Suprapubic skin (tissue), 4 donors: ENCODE measurements around the gene TNPO1. TPM values are rescaled to one million over a fixed set of nuclear protein-coding genes. Genes with fewer than 3 reads are reported as not detected.

Experiments
- DNase-seq, 2 donors: peaks; one replicate each; pipeline ENCODE4 v3.0.0-alpha.2; 2019; ENCODE audit warnings: low spot score in 2 of 2
- H3K27ac ChIP-seq: fragments of 200-600 bp; sonication (generic); one replicate; pipeline ENCODE4 v1.5.1; 2019
- H3K27me3 ChIP-seq: fragments of 200-600 bp; sonication (generic); one replicate; pipeline ENCODE4 v1.5.1; 2019
- H3K36me3 ChIP-seq: fragments of 200-600 bp; sonication (generic); one replicate; pipeline ENCODE4 v1.5.1; 2019
- H3K4me1 ChIP-seq: fragments of 200-600 bp; sonication (generic); one replicate; pipeline ENCODE4 v1.5.1; 2019
- H3K4me3 ChIP-seq: fragments of 200-600 bp; sonication (generic); one replicate; pipeline ENCODE4 v1.5.1; 2019; ENCODE audit warnings: mild to moderate bottlenecking
- H3K9me3 ChIP-seq: fragments of 200-600 bp; sonication (generic); one replicate; pipeline ENCODE4 v1.5.1; 2019
- CTCF ChIP-seq, 2 donors: fragments of 200-600 bp in 1 of 2; fragments of 450-650 bp in 1 of 2; sonication (generic) in 1 of 2; IDR thresholded peaks; one replicate each; pipeline ENCODE4 v1.5.1; 2016 to 2019; ENCODE audit warnings: antibody characterized with exemption in 2 of 2, mild to moderate bottlenecking in 1 of 2, moderate library complexity in 1 of 2
- EP300 ChIP-seq: sonication (generic); formaldehyde crosslinking; IDR thresholded peaks from one replicate; pipeline ENCODE4 v1.6.1; 2017; ENCODE audit warnings: antibody characterized with exemption
- POLR2A ChIP-seq, 2 donors: fragments of 450-650 bp; IDR thresholded peaks; one replicate each; pipeline ENCODE4 v1.6.1; 2017; ENCODE audit warnings: antibody characterized with exemption in 2 of 2, mild to moderate bottlenecking in 2 of 2, moderate library complexity in 2 of 2
- POLR2AphosphoS5 ChIP-seq, 3 donors: sonication (generic); formaldehyde crosslinking; IDR thresholded peaks; one replicate each; pipeline ENCODE4 v1.6.1; 2017; ENCODE audit warnings: antibody characterized with exemption in 3 of 3
- WGBS: methylation state at CpG from one replicate; pipeline ENCODE4 v1.1.5; 2018; 5-methylcytosine and 5-hydroxymethylcytosine counted together
- total RNA-seq, 4 donors: library from RNA; depleted of rRNA; stranded (reverse); fragments of >200 nt; gene quantifications; one replicate each; pipeline ENCODE4 v1.1.0, GENCODE V29; 2016

The TNPO1 gene
- total RNA-seq, 4 donors from 2014 or later, result 40.7 to 81.0 (median 51.2) TPM

DNA sequence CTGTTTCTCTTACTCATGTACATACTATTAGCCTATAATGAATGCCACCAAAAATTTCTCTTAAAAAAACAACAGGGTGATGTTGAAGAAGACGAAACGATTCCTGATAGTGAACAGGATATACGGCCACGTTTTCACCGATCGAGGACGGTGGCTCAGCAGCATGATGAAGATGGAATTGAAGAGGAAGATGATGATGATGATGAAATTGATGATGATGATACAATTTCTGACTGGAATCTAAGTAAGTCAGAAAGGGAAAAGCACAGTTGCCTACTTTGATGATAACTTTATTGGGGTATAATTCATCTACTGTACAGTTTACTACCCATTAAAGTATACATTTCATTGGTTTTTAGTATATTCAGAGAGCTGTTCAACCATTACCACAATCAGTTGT lies 66.5 kb downstream of the TNPO1 start:
- no peak for DNase-seq
- Histone ChIP-seq H3K4me3 (no peak overlapping the region), H3K9me3 (no peaks in the 10 kb centered on the region), H3K27ac (no peak overlapping the region), H3K36me3 (peaks cover 75% of the 10 kb centered on the region), H3K27me3 (no peaks in the 10 kb centered on the region), H3K4me1 (no peaks in the 10 kb centered on the region)
- 94% methylated on average over 7 of the region's 7 CpGs for WGBS
- TF ChIP-seq POLR2A (IDR thresholded peaks at IDR 0.05) (no peak), POLR2AphosphoS5 (IDR thresholded peaks at IDR 0.05) (no peak), EP300 (no peak), CTCF (IDR thresholded peaks at IDR 0.05) (no peak)

DNA sequence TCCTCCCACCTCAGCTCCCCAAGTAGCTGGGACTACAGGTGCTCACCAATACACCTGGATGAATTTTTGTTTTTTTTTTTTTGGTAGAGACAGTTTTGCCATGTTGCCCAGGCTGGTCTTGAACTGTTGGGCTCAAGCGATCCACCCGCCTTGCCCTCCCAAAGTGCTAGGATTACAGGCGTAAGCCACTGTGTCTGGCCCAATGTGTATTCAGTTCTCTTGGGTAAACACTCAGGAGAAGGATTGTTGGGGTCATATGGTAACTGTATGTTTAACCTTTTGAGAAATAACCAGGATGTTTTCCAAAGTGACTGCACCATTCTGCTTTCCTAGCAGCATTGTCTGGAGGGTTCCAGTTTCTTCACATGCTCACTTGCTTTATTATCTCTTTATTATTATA lies 67.4 kb downstream of the TNPO1 start:
- peaks cover 77% of the 10 kb centered on the region for H3K36me3 ChIP-seq
- no peak overlapping the region for H3K27ac ChIP-seq
- TF ChIP-seq CTCF (IDR thresholded peaks at IDR 0.05) (no peak), EP300 (no peak), POLR2A (IDR thresholded peaks at IDR 0.05) (no peak), POLR2AphosphoS5 (IDR thresholded peaks at IDR 0.05) (no peak)
- no peak overlapping the region for H3K4me3 ChIP-seq
- H3K9me3 ChIP-seq, result no peaks in the 10 kb centered on the region
- WGBS, result 100% methylated on average over 3 of the region's 3 CpGs
- no peaks in the 10 kb centered on the region for H3K27me3 ChIP-seq
- no peak for DNase-seq
- H3K4me1 ChIP-seq, result no peaks in the 10 kb centered on the region

DNA sequence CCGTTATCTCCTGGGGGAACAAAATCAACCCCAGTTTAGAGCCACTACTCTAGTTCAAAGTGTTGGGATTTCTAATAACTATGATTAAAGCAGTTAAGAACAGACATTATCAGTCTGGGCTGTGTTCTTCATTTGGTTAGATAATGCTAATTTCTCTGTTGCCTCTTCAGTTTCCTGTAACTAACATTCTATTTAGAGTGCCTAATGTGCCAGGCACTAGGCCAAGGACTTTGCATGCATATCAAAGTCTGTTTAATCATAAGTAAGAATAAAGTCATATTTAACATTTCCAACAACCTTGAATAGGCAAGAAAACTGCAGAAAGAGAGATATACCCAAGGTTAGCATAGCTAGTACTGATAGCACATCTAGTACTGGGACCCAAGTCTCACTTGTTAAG lies 68.4 kb downstream of the TNPO1 start:
- H3K27ac ChIP-seq, result no peak overlapping the region
- peaks cover 86% of the 10 kb centered on the region for H3K36me3 ChIP-seq
- WGBS, result 89% methylated on average over 1 of the region's 1 CpG
- TF ChIP-seq EP300 (no peak), POLR2A (IDR thresholded peaks at IDR 0.05) (no peak), POLR2AphosphoS5 (IDR thresholded peaks at IDR 0.05) (no peak), CTCF (IDR thresholded peaks at IDR 0.05) (no peak)
- H3K4me3 ChIP-seq, result no peak overlapping the region
- H3K9me3 ChIP-seq, result no peaks in the 10 kb centered on the region
- no peaks in the 10 kb centered on the region for H3K4me1 ChIP-seq
- H3K27me3 ChIP-seq, result no peaks in the 10 kb centered on the region
- no peak for DNase-seq

DNA sequence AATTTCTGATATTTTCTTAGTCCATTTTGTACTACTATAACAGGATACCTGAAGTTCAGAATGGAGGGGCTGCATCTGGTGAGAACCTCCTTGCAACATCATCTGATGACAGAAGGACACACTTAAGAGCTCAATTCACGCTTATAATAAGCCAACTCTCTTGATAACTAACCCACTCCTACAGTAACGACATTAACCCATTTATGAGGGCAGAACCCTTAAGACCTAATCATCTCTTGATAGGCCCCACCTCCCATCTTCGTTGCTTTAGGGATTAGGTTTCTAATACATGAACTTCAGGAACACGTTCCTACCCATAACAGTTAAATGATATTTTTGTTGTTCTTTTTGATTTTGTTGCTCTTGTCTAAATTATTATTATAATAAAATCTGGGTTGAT lies 69.4 kb downstream of the TNPO1 start:
- WGBS, result 94% methylated on average over 4 of the region's 4 CpGs
- Histone ChIP-seq H3K27me3 (no peaks in the 10 kb centered on the region), H3K4me3 (no peak overlapping the region), H3K4me1 (no peaks in the 10 kb centered on the region), H3K27ac (no peak overlapping the region), H3K36me3 (peaks cover 88% of the 10 kb centered on the region), H3K9me3 (no peaks in the 10 kb centered on the region)
- no peak for DNase-seq
- TF ChIP-seq EP300, result no peak
- no peak for TF ChIP-seq POLR2AphosphoS5 (IDR thresholded peaks at IDR 0.05)
- no peak for TF ChIP-seq CTCF (IDR thresholded peaks at IDR 0.05)
- no peak for TF ChIP-seq POLR2A (IDR thresholded peaks at IDR 0.05)

DNA sequence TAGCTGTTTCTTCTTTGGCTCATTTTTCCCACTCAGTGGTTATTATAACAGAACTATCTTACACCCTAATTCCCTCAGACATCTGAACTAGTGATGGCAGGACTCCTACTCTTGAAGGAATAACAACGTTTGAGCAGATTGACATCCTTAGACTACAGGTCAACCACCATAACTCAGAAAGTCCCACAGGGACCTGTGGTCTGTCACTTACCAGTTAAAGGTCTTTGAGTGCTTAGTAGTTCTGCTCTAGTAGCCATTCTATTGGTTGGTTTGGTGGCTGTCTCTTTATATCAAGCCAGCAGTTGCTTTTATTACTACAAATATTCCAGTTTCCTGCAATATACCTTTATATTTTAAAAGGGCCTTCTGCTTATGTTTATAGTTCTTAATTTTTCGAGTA lies 72.1 kb downstream of the TNPO1 start:
- WGBS, result 75% methylated on average over 2 of the region's 2 CpGs
- Histone ChIP-seq H3K27me3 (no peaks in the 10 kb centered on the region), H3K27ac (no peak overlapping the region), H3K4me3 (no peak overlapping the region), H3K9me3 (no peaks in the 10 kb centered on the region), H3K4me1 (no peaks in the 10 kb centered on the region), H3K36me3 (peaks cover 94% of the 10 kb centered on the region)
- TF ChIP-seq POLR2AphosphoS5 (IDR thresholded peaks at IDR 0.05), result no peak
- no peak for TF ChIP-seq EP300
- no peak for TF ChIP-seq CTCF (IDR thresholded peaks at IDR 0.05)
- no peak for TF ChIP-seq POLR2A (IDR thresholded peaks at IDR 0.05)
- DNase-seq, result no peak
